OCI-LY7 (cell line): Measurements from ENCODE around the gene NXPH1. TPM values are rescaled to one million over a fixed set of nuclear protein-coding genes. Genes with fewer than 3 reads are reported as not detected.

ENCODE experiments used
- BruUV-seq: library from RNA; stranded (reverse); fragments of 400-500 nt; replicated peaks from 2 replicates; lab custom pipeline; 2021; lab: Mats Ljungman, UMichigan
- CTCF ChIA-PET: fragments of 300-600 bp; sonication (Branson Sonifier 250); formaldehyde crosslinking; loops from one replicate; lab custom pipeline; 2022; ENCODE audit warnings: antibody characterized with exemption; ENCODE audit not compliant: unreplicated experiment; lab: Charles Lee
- POLR2A ChIA-PET: fragments of 300-600 bp; sonication (Branson Sonifier 250); formaldehyde crosslinking; loops from one replicate; lab custom pipeline; 2022; ENCODE audit warnings: antibody characterized with exemption; lab: Charles Lee
- DNase-seq: peaks from one replicate; pipeline ENCODE4 v3.0.0-alpha.2; 2015; ENCODE audit warnings: low spot score
- H2AFZ ChIP-seq: fragments of 200-600 bp; sonication (generic), shearing (Covaris generic); 2 replicates; pipeline ENCODE4 v1.6.1; 2014; ENCODE audit warnings: mild to moderate bottlenecking, antibody characterized with exemption, low read length, moderate library complexity
- H3K27ac ChIP-seq: fragments of 200-600 bp; sonication (generic); 2 replicates; pipeline ENCODE4 v1.5.1; 2014; ENCODE audit warnings: mixed run types, low read depth, mild to moderate bottlenecking, moderate library complexity, low read length, inconsistent platforms; ENCODE audit not compliant: poor library complexity, severe bottlenecking
- H3K36me3 ChIP-seq: fragments of 200-600 bp; sonication (generic); 2 replicates; pipeline ENCODE4 v1.6.1; 2014; ENCODE audit warnings: mild to moderate bottlenecking, antibody characterized with exemption, low read length, moderate library complexity, mixed read lengths; ENCODE audit not compliant: insufficient read depth
- H3K4me1 ChIP-seq: fragments of 200-600 bp; sonication (generic); 2 replicates; pipeline ENCODE4 v1.5.1; 2014; ENCODE audit warnings: mild to moderate bottlenecking, low read length; ENCODE audit not compliant: insufficient read depth, poor library complexity, severe bottlenecking
- H3K4me2 ChIP-seq: fragments of 200-600 bp; sonication (generic); 2 replicates; pipeline ENCODE4 v1.6.1; 2014; ENCODE audit warnings: mild to moderate bottlenecking, low read length
- H3K4me3 ChIP-seq: fragments of 200-600 bp; sonication (generic); 2 replicates; pipeline ENCODE4 v1.5.1; 2014; ENCODE audit warnings: mild to moderate bottlenecking, low read depth, low read length; ENCODE audit not compliant: poor library complexity, severe bottlenecking
- H3K79me2 ChIP-seq: fragments of 200-600 bp; sonication (generic); 2 replicates; pipeline ENCODE4 v1.6.1; 2016; ENCODE audit warnings: low read depth, mild to moderate bottlenecking, low read length, moderate library complexity, mixed read lengths; ENCODE audit not compliant: insufficient read depth
- H3K9me2 ChIP-seq: fragments of 200-600 bp; sonication (generic); 2 replicates; pipeline ENCODE4 v1.6.1; 2016; ENCODE audit warnings: mild to moderate bottlenecking, low read length, mixed read lengths; ENCODE audit not compliant: insufficient read depth
- H3K9me3 ChIP-seq: fragments of 200-600 bp; sonication (generic); 2 replicates; pipeline ENCODE4 v1.6.1; 2014; ENCODE audit warnings: mild to moderate bottlenecking, mixed run types, low read length, mixed read lengths
- H4K20me1 ChIP-seq: fragments of 200-600 bp; sonication (generic); 2 replicates; pipeline ENCODE4 v1.6.1; 2014; ENCODE audit warnings: mild to moderate bottlenecking, antibody characterized with exemption, low read length, moderate library complexity, mixed read lengths; ENCODE audit not compliant: insufficient read depth
- CTCF ChIP-seq: fragments of 200-600 bp; sonication (generic); conservative IDR thresholded peaks from 2 replicates; pipeline ENCODE4 v1.5.1; 2014; ENCODE audit warnings: mild to moderate bottlenecking, antibody characterized with exemption, low read length, moderate library complexity, mixed read lengths
- EZH2phosphoT487 ChIP-seq: fragments of 200-600 bp; sonication (generic); IDR thresholded peaks from 2 replicates; pipeline ENCODE4 v1.6.1; 2018; ENCODE audit warnings: low read depth, borderline replicate concordance, mild to moderate bottlenecking, mixed run types, antibody characterized with exemption, low read length, moderate library complexity, mixed read lengths
- intact Hi-C: fragments of 100-400 bp; cut with micrococcal nuclease; formaldehyde crosslinking; loops from one replicate; pipeline ENCODE4 v1.10.0; 2022; ENCODE audit not compliant: unreplicated experiment
- total RNA-seq, 2 experiments: library from RNA; depleted of rRNA in 1 of 2; stranded (reverse); fragments of >200 nt in 1 of 2; shearing (Covaris generic) in 1 of 2; gene quantifications; 2 replicates each; pipeline ENCODE4 v1.2.3, GENCODE V29; 2014 to 2022

Gene NXPH1
- total RNA-seq, 2 experiments from 2014 or later, result not detected

GRCh38 chr7:8590791-8591190 is 157.4 kb downstream of the NXPH1 start:
- H3K4me3 ChIP-seq, result no peak overlapping the region
- ChIA-PET CTCF (no interaction called here), POLR2A (no interaction called here)
- no peaks in the 10 kb centered on the region for H3K9me3 ChIP-seq
- TF ChIP-seq CTCF (no peak), EZH2phosphoT487 (no peak)
- no peaks in the 10 kb centered on the region for H3K79me2 ChIP-seq
- no TSS peak for BruUV-seq
- no peaks in the 10 kb centered on the region for H3K36me3 ChIP-seq
- no peaks in the 10 kb centered on the region for H4K20me1 ChIP-seq
- no peak overlapping the region for H3K27ac ChIP-seq
- no peak overlapping the region for H3K4me2 ChIP-seq
- H3K4me1 ChIP-seq, result no peaks in the 10 kb centered on the region
- no peaks in the 10 kb centered on the region for H3K9me2 ChIP-seq
- H2AFZ ChIP-seq, result no peak overlapping the region
- intact Hi-C loops, result no loop called here
- no peak for DNase-seq

- no peak overlapping the region for H2AFZ ChIP-seq
- H3K79me2 ChIP-seq, result no peaks in the 10 kb centered on the region
- no peaks in the 10 kb centered on the region for H4K20me1 ChIP-seq
- H3K36me3 ChIP-seq, result no peaks in the 10 kb centered on the region
- POLR2A ChIA-PET, result no interaction called here
- no peak overlapping the region for H3K4me3 ChIP-seq
- H3K4me1 ChIP-seq, result no peaks in the 10 kb centered on the region
- no peak overlapping the region for H3K4me2 ChIP-seq
- no peaks in the 10 kb centered on the region for H3K9me3 ChIP-seq
- TF ChIP-seq CTCF, result no peak
- TF ChIP-seq EZH2phosphoT487, result no peak
- CTCF ChIA-PET, result no interaction called here
- BruUV-seq, result no TSS peak
- intact Hi-C loops, result no loop called here
- no peaks in the 10 kb centered on the region for H3K9me2 ChIP-seq
- no peak overlapping the region for H3K27ac ChIP-seq
- no peak for DNase-seq
These were observed 157.9 kb downstream of the NXPH1 start for GRCh38 chr7:8591289-8591688.

- no peak overlapping the region for H3K4me2 ChIP-seq
- no peaks in the 10 kb centered on the region for H3K36me3 ChIP-seq
- no peak overlapping the region for H3K27ac ChIP-seq
- BruUV-seq, result no TSS peak
- intact Hi-C loops, result no loop called here
- DNase-seq, result no peak
- ChIA-PET CTCF (no interaction called here), POLR2A (no interaction called here)
- H3K9me3 ChIP-seq, result no peaks in the 10 kb centered on the region
- no peak overlapping the region for H3K4me3 ChIP-seq
- H2AFZ ChIP-seq, result no peak overlapping the region
- TF ChIP-seq EZH2phosphoT487 (no peak), CTCF (no peak)
- no peaks in the 10 kb centered on the region for H3K9me2 ChIP-seq
- no peaks in the 10 kb centered on the region for H4K20me1 ChIP-seq
- H3K79me2 ChIP-seq, result no peaks in the 10 kb centered on the region
- no peaks in the 10 kb centered on the region for H3K4me1 ChIP-seq
These were observed 158.8 kb downstream of the NXPH1 start for GRCh38 chr7:8592167-8592566.
